ENCODE measurements around the gene FES. TPM values are rescaled to one million over a fixed set of nuclear protein-coding genes. Genes with fewer than 3 reads are reported as not detected.
"Not testable (repeated sequence)": the region's sequence is repeated elsewhere in the genome, so short reads cannot be mapped to it uniquely, and the experiment has no call there.

The FES gene
- polyA plus RNA-seq, 3 donors, result 140 to 260 (median 157) TPM

DNA sequence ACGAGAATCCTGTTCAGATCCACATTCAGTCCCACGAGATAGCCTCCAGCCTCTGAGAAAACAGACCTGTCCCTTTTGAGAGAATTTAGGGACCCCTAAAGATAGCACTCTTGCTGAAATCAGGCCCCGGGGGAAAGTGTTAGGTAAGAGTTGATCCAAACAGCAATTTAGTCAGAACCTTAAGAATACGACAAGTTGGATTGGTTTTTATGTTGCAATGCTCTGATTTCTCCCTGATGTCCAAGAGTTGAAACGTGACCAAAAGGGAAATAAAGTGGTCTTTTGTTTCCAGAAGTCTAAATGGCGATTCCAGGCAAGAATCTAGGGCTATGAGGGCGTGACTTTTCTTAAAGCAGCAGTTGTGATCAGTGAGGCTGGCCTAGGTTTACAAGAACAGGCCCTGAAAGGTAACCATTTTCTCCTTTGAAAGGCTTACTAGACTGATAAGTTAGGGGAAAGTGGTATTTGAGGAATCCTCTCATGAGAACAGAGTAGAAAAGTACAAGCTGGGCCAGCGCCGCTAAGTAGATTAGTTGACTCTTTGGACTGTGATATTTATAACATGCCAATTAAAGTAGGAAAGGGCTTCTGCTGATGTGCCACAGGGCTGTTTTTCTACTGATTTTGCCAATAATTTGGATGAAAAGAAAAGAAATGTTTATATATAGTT, 23.7 kb downstream of the FES start:
- Histone ChIP-seq H3K79me2 (ENCODE audit: insufficient read depth, low read length) (peaks cover 30% of the 10 kb centered on the region), H3K27me3 (ENCODE audit: control insufficient read depth in 2 of 2, insufficient read depth in 2 of 2, low read length in 2 of 2) (no peaks in the 10 kb centered on the region), H3K9me3 (replicated peaks in 1 of 2; ENCODE audit: control insufficient read depth in 1 of 2, insufficient read depth in 1 of 2, low read length in 2 of 2) (no peaks in the 10 kb centered on the region), H3K4me2 (replicated peaks; ENCODE audit: extremely low read depth, low read length, poor library complexity, severe bottlenecking) (no peak overlapping the region), H3K9ac (ENCODE audit: insufficient read depth, low read length, poor library complexity, severe bottlenecking) (no peak overlapping the region), H3K27ac (ENCODE audit: low read depth in 1 of 2, low read length in 2 of 2) (no peak overlapping the region), H3K36me3 (replicated peaks in 1 of 2; ENCODE audit: control insufficient read depth in 1 of 2, insufficient read depth in 2 of 2, low read length in 2 of 2) (peaks cover 78 to 82% of the 10 kb centered on the region in 2 donors), H2AFZ (ENCODE audit: insufficient read depth, low read depth, low read length, poor library complexity, severe bottlenecking) (no peak overlapping the region), H3K4me1 (ENCODE audit: control insufficient read depth in 1 of 2, insufficient read depth in 2 of 2, low read length in 2 of 2) (peaks cover 14 to 22% of the 10 kb centered on the region in 2 donors), H4K20me1 (ENCODE audit: insufficient read depth, low read length) (peaks cover 42% of the 10 kb centered on the region), H3K4me3 (replicated peaks in 1 of 3; ENCODE audit: low read depth in 2 of 3, low read length in 3 of 3) (no peak overlapping the region)
- WGBS (ENCODE audit: insufficient coverage), result 74% methylated on average over 7 of the region's 9 CpGs
- TF ChIP-seq, protein P1, sequence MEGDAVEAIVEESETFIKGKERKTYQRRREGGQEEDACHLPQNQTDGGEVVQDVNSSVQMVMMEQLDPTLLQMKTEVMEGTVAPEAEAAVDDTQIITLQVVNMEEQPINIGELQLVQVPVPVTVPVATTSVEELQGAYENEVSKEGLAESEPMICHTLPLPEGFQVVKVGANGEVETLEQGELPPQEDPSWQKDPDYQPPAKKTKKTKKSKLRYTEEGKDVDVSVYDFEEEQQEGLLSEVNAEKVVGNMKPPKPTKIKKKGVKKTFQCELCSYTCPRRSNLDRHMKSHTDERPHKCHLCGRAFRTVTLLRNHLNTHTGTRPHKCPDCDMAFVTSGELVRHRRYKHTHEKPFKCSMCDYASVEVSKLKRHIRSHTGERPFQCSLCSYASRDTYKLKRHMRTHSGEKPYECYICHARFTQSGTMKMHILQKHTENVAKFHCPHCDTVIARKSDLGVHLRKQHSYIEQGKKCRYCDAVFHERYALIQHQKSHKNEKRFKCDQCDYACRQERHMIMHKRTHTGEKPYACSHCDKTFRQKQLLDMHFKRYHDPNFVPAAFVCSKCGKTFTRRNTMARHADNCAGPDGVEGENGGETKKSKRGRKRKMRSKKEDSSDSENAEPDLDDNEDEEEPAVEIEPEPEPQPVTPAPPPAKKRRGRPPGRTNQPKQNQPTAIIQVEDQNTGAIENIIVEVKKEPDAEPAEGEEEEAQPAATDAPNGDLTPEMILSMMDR (IDR thresholded peaks at IDR 0.05), result no peak
- Mint-ChIP-seq H3K4me1 (peaks cover 20% of the 10 kb centered on the region), H3K9me3 (no peaks in the 10 kb centered on the region), H3K36me3 (peaks cover 79 to 84% of the 10 kb centered on the region in 2 donors), H3K4me3 (no peak overlapping the region), H3K27ac (peak overlapping the region in 1 of 7 donors; percentile 50), H3K27me3 (ENCODE audit: low read depth in 3 of 3) (peaks cover 0 to 10% (median 4%) of the 10 kb centered on the region in 3 donors)
- intact Hi-C loops (cut with micrococcal nuclease), result no loop called here
- no peak for DNase-seq

DNA sequence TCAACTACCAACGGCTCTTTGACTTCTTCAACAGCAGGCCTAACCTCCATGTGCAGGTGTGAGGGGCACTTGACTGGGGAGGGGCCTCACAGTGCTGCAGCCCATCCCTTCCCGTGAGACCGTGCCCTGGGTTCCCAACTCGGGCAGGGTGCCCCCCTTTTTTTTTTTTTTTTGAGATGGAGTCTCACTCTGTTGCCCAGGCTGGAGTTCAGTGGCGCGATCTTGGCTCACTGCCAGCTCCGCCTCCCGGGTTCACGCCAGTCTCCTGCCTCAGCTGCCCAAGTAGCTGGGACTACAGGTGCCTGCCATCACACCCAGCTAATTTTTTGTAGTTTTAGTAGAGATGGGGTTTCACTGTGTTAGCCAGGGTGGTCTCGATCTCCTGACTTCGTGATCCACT, 25.1 kb downstream of the FES start:
- Mint-ChIP-seq H3K4me1 (peaks cover 26% of the 10 kb centered on the region), H3K27me3 (ENCODE audit: low read depth in 3 of 3) (peaks cover 0 to 10% (median 4%) of the 10 kb centered on the region in 3 donors), H3K36me3 (peaks cover 85 to 94% of the 10 kb centered on the region in 2 donors)
- H3K9me3 Mint-ChIP-seq; H3K4me2 ChIP-seq (replicated peaks; ENCODE audit: extremely low read depth, low read length, poor library complexity, severe bottlenecking); H3K27ac ChIP-seq (ENCODE audit: low read depth in 1 of 2, low read length in 2 of 2); H2AFZ ChIP-seq (ENCODE audit: insufficient read depth, low read depth, low read length, poor library complexity, severe bottlenecking); intact Hi-C loops (cut with micrococcal nuclease); H3K27ac Mint-ChIP-seq; DNase-seq; H3K27me3 ChIP-seq (ENCODE audit: control insufficient read depth in 2 of 2, insufficient read depth in 2 of 2, low read length in 2 of 2); H3K9ac ChIP-seq (ENCODE audit: insufficient read depth, low read length, poor library complexity, severe bottlenecking); H3K9me3 ChIP-seq (replicated peaks in 1 of 2; ENCODE audit: control insufficient read depth in 1 of 2, insufficient read depth in 1 of 2, low read length in 2 of 2); H3K4me3 ChIP-seq (replicated peaks in 1 of 3; ENCODE audit: low read depth in 2 of 3, low read length in 3 of 3); H3K4me3 Mint-ChIP-seq: not testable (repeated sequence)
- H3K4me1 ChIP-seq (ENCODE audit: control insufficient read depth in 1 of 2, insufficient read depth in 2 of 2, low read length in 2 of 2), result peaks cover 20 to 24% of the 10 kb centered on the region in 2 donors
- peaks cover 18% of the 10 kb centered on the region for H3K79me2 ChIP-seq (ENCODE audit: insufficient read depth, low read length)
- H3K36me3 ChIP-seq (replicated peaks in 1 of 2; ENCODE audit: control insufficient read depth in 1 of 2, insufficient read depth in 2 of 2, low read length in 2 of 2), result peaks cover 82 to 91% of the 10 kb centered on the region in 2 donors
- WGBS (ENCODE audit: insufficient coverage), result 96% methylated on average over 4 of the region's 11 CpGs
- H4K20me1 ChIP-seq (ENCODE audit: insufficient read depth, low read length), result peaks cover 31% of the 10 kb centered on the region
